Measurements from ENCODE around the gene PARN. TPM values are rescaled to one million over a fixed set of nuclear protein-coding genes. Genes with fewer than 3 reads are reported as not detected.
"Not testable (repeated sequence)": the region's sequence is repeated elsewhere in the genome, so short reads cannot be mapped to it uniquely, and the experiment has no call there.

PARN gene
- total RNA-seq, 1 experiment from 2014 or later, result 27.2 TPM

DNA sequence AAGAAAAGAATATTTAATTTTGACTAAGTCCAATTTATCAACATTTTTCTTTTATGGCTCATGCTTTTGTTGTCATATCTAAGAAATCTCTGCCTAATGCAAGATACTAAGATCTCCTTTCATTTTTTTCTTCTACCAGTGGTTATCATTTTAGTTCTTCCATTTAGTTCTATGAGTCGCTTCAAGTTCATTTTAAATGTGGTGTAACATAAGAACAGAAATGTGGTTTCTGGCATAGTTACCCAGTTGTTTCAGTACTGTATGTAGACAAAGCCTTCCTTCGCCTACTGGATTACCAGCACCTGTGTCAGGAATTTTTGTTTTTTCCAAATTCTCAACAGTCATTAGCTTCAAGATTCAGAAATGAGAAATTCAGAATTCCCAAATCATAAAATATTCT is 175.7 kb downstream of the PARN start:
- DNase-seq (ENCODE audit: low spot score), result no peak
- in situ Hi-C loops (cut with HindIII; ENCODE audit: low sequenced_read_pairs), result loop anchor here (10.0 kb wide), 1 partner anchor 120 kb away; no protein-coding TSS in a partner anchor

GRCh38 chr16:14452066-14452465 is 178.0 kb downstream of the PARN start:
- in situ Hi-C loops (cut with HindIII; ENCODE audit: low sequenced_read_pairs), result loop anchor here (10.0 kb wide), 1 partner anchor 117 kb away; no protein-coding TSS in a partner anchor
- DNase-seq (ENCODE audit: low spot score), result no peak

- in situ Hi-C loops (cut with HindIII; ENCODE audit: low sequenced_read_pairs), result loop anchor here (10.0 kb wide), 1 partner anchor 116 kb away; no protein-coding TSS in a partner anchor
- no peak for DNase-seq (ENCODE audit: low spot score)
Observed at GRCh38 chr16:14450846-14451245, 179.2 kb downstream of the PARN start.

- no peak for DNase-seq (ENCODE audit: low spot score)
- in situ Hi-C loops (cut with HindIII; ENCODE audit: low sequenced_read_pairs), result loop anchor here (10.0 kb wide), 1 partner anchor 115 kb away; no protein-coding TSS in a partner anchor
Observed at GRCh38 chr16:14449790-14450480, 180.1 kb downstream of the PARN start.

DNA sequence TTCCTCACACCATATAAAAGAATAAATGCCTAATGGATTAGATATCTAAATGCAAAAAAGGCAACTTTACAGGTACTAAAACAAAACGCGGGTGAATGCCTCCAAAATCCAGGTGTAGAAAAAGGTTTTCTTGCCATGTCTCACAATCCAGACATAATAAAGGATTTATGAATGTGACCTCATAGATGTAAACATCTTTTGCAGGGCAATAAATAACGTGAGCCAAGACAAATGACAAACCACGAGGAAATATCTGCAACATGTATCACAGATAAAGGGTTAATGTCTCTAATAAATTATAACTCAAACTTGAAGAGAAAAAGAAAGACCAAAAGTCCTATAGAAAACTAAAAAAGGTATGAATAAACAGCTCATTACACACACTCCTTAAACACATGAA is 180.7 kb downstream of the PARN start:
- in situ Hi-C loops (cut with HindIII; ENCODE audit: low sequenced_read_pairs), result no loop called here
- no peak for DNase-seq (ENCODE audit: low spot score)

- no peak for DNase-seq (ENCODE audit: low spot score)
- in situ Hi-C loops (cut with HindIII; ENCODE audit: low sequenced_read_pairs), result no loop called here
Observed at GRCh38 chr16:14448879-14449278, 181.2 kb downstream of the PARN start.

- no peak for DNase-seq (ENCODE audit: low spot score)
- in situ Hi-C loops (cut with HindIII; ENCODE audit: low sequenced_read_pairs), result no loop called here
Observed at GRCh38 chr16:14447783-14448182, 182.3 kb downstream of the PARN start.

- in situ Hi-C loops (cut with HindIII; ENCODE audit: low sequenced_read_pairs), result no loop called here
Observed at GRCh38 chr16:14446796-14447195, 183.3 kb downstream of the PARN start.

DNA sequence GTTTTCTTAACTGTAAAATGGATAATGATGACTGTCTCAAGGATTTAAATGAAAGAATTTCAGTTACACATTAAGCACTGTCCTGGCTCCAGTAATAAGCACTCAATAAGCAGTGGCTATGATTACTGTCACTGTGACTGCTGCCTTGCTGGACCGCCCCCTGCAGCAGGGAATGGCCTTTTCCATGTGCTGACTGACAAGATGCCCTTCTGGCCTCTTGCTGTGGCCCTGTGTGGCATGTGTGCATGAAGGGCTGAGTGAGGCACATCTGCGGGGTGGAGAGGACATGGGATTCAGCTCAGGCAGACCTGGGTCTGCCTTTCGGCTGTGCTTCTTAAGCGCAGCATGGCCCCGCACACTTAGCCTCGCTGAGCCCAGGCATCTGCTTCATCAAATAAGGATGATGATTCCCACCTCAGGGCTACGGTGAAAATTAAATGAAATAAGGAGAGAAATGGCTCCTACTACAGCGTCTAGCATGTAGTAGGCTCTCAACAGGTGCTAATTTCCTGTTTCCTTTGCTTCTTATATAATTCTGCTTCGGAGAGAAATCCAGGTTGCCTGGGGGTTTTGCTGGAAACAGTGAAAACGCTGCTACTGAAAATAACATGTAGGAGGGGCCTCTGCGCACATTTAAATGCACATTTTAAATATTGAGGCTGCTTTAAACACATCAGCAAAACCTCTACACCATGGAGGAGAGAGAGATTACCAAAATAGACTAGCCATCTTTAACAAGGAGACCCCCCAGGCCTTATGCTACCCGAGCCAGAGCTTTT is 183.9 kb downstream of the PARN start:
- in situ Hi-C loops (cut with HindIII; ENCODE audit: low sequenced_read_pairs), result no loop called here
- no peak for DNase-seq (ENCODE audit: low spot score)

More at GRCh38 chr16:14446796-14447195, 183.3 kb downstream of the PARN start:
- no peak for DNase-seq (ENCODE audit: low spot score)

DNA sequence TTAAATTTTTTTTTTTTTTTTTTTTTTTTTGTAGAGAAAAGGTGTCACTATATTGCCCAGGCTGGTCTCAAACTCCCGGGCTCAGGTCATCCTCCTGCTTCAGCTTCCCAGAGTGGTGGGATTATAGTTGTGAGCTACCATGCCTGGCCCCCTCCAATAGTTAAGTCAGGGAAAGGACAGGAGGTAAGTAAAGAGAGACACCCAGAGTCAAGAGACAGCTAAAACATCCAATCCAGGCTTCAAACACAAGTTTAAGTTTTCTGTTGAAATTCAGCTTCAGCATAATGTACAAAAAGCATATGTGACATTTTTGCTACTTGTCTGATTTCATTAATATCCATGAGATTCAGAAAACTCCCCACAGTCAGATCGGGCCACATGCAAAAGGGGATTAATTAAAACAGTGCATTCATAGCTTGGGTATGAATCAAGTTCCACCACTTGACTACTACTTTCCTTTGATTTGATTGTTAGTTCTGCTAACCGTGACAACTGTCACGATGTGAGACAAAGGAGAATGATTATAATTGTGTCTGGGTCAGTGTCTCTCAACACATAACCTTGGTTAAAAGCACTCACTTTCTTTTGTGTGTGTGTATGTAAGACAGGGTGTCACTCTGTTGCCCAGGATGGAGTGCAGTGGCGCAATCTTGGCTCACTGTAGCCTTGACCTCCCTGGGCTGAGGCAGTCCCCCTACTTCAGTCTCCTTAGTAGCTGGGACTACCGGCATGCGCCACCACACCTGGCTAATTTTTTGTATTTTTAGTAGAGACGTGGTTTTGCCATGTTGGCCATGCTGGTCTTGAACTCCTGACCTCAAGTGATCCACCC is 184.9 kb downstream of the PARN start:
- in situ Hi-C loops (cut with HindIII; ENCODE audit: low sequenced_read_pairs), result no loop called here
- no peak for DNase-seq (ENCODE audit: low spot score)

- DNase-seq (ENCODE audit: low spot score); in situ Hi-C loops (cut with HindIII; ENCODE audit: low sequenced_read_pairs): not testable (repeated sequence)
Observed at GRCh38 chr16:14441533-14441932, 188.5 kb downstream of the PARN start.

- in situ Hi-C loops (cut with HindIII; ENCODE audit: low sequenced_read_pairs), result no loop called here
Observed at GRCh38 chr16:14438256-14438655, 191.8 kb downstream of the PARN start.

DNA sequence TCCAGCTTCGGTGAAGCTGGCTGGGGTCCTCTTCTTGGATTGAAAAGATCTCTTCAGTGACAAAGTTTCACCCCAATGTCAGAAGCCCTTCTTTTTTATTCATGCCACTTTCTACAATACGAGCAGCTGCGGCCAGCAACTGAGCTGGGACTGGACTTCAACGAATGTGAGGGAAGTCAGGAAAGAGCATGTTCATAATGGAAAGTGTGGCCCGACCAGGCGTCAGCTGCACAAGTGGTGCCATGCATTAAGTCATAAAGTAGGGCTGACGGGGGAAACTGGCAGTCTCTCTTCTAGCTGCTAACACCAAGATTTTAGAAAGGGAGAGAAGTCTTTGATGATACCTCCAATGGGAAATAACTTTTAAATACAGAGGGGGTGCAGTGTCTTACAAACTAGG is 192.6 kb downstream of the PARN start:
- no peak for DNase-seq (ENCODE audit: low spot score)
- in situ Hi-C loops (cut with HindIII; ENCODE audit: low sequenced_read_pairs), result no loop called here

More at GRCh38 chr16:14438256-14438655, 191.8 kb downstream of the PARN start:
- DNase-seq (ENCODE audit: low spot score), result no peak

GRCh38 chr16:14436401-14436955 is 193.6 kb downstream of the PARN start:
- in situ Hi-C loops (cut with HindIII; ENCODE audit: low sequenced_read_pairs), result no loop called here
- no peak for DNase-seq (ENCODE audit: low spot score)

GRCh38 chr16:14434860-14435259 is 195.2 kb downstream of the PARN start:
- no peak for DNase-seq (ENCODE audit: low spot score)
- in situ Hi-C loops (cut with HindIII; ENCODE audit: low sequenced_read_pairs), result no loop called here

- DNase-seq (ENCODE audit: low spot score); in situ Hi-C loops (cut with HindIII; ENCODE audit: low sequenced_read_pairs): not testable (repeated sequence)
Observed at GRCh38 chr16:14428971-14429637, 201.0 kb downstream of the PARN start.

GRCh38 chr16:14428043-14428442 is 202.0 kb downstream of the PARN start:
- in situ Hi-C loops (cut with HindIII; ENCODE audit: low sequenced_read_pairs), result no loop called here
- DNase-seq (ENCODE audit: low spot score), result no peak

DNA sequence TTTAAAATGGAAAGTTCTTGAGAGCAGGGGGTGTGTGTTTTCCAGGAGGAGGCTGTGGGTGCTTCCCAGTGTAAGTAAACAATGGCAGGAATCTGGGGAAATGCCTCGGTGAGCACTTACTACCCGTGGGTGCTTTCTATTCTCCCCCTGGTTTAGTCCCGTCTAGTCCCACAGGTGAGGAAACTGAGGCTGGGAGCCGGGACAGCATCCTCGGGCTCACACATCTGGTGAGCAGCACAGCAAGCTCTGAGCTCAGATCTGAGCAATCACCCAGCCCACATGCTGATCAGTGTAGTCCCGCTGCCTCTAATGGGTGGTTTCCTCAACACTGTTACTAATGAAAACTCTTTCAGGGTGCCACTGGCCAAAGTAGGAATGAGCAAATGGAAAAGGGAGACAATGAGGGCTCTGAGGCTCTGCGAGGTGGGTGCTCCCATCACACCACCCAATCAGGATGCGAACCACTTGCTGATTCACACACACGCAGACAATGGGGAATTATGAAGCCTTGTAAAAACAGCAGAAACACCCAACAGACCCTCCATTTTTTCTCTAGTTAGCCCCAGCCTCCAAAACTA is 202.6 kb downstream of the PARN start:
- DNase-seq (ENCODE audit: low spot score), result no peak
- in situ Hi-C loops (cut with HindIII; ENCODE audit: low sequenced_read_pairs), result no loop called here

All from G401 (cell line).